ENCODE data around the gene RASAL1. TPM values are rescaled to one million over a fixed set of nuclear protein-coding genes. Genes with fewer than 3 reads are reported as not detected.
"Not testable (repeated sequence)": the region's sequence is repeated elsewhere in the genome, so short reads cannot be mapped to it uniquely, and the experiment has no call there.

The RASAL1 gene
- total RNA-seq, 1 experiment from 2014 or later = not detected

DNA sequence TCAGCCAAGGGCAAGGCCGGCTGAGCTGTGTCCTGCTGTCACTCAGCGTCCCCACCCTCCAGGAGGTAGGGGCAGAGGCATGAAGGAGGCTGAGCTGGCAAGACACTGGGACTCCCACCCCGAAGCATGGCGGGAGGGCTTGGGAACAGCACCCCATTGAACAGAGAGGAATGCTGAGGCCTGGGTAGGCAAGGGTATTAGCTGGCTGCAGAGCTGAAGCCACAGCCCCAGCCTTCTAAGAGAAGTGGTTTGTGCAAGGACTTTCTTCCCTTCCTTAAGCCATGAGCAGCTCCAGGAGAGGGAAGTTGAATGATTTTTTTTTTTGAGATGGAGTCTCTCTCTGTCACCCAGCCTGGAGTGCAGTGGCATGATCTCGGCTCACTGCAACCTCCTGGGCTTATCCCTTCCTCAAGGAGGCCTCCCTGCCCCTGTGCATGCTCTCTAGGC lies 7.3 kb upstream of the RASAL1 start:
- Histone ChIP-seq H3K27me3 (replicated peaks; ENCODE audit: control insufficient read depth, insufficient read depth, low read length) (no peaks in the 10 kb centered on the region), H3K4me3 (ENCODE audit: low read depth, low read length) (no peak overlapping the region), H3K9me3 (no peaks in the 10 kb centered on the region), H3K36me3 (ENCODE audit: control insufficient read depth, insufficient read depth, low read length) (no peaks in the 10 kb centered on the region), H3K4me1 (no peaks in the 10 kb centered on the region)
- BruUV-seq (replicated peaks) = no TSS peak
- ChIA-PET CTCF (no interaction called here), POLR2A (no interaction called here)
- intact Hi-C loops (cut with micrococcal nuclease; ENCODE audit: unreplicated experiment) = no loop called here
- TF ChIP-seq, protein P1, sequence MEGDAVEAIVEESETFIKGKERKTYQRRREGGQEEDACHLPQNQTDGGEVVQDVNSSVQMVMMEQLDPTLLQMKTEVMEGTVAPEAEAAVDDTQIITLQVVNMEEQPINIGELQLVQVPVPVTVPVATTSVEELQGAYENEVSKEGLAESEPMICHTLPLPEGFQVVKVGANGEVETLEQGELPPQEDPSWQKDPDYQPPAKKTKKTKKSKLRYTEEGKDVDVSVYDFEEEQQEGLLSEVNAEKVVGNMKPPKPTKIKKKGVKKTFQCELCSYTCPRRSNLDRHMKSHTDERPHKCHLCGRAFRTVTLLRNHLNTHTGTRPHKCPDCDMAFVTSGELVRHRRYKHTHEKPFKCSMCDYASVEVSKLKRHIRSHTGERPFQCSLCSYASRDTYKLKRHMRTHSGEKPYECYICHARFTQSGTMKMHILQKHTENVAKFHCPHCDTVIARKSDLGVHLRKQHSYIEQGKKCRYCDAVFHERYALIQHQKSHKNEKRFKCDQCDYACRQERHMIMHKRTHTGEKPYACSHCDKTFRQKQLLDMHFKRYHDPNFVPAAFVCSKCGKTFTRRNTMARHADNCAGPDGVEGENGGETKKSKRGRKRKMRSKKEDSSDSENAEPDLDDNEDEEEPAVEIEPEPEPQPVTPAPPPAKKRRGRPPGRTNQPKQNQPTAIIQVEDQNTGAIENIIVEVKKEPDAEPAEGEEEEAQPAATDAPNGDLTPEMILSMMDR (IDR thresholded peaks at IDR 0.05; ENCODE audit: insufficient read depth in 1 of 2, low read depth in 1 of 2, low read length in 1 of 2, severe bottlenecking in 1 of 2, unreplicated experiment in 1 of 2) = no peak
- DNase-seq = no peak
- Mint-ChIP-seq H3K9me3 (ENCODE audit: unreplicated experiment) (no peaks in the 10 kb centered on the region), H3K4me1 (ENCODE audit: low read depth, unreplicated experiment) (no peaks in the 10 kb centered on the region), H3K36me3 (ENCODE audit: insufficient read depth, unreplicated experiment) (no peaks in the 10 kb centered on the region), H3K27ac (ENCODE audit: unreplicated experiment) (no peak overlapping the region), H3K4me3 (ENCODE audit: unreplicated experiment) (no peak overlapping the region), H3K27me3 (ENCODE audit: insufficient read depth, unreplicated experiment) (peaks cover 4% of the 10 kb centered on the region)

DNA sequence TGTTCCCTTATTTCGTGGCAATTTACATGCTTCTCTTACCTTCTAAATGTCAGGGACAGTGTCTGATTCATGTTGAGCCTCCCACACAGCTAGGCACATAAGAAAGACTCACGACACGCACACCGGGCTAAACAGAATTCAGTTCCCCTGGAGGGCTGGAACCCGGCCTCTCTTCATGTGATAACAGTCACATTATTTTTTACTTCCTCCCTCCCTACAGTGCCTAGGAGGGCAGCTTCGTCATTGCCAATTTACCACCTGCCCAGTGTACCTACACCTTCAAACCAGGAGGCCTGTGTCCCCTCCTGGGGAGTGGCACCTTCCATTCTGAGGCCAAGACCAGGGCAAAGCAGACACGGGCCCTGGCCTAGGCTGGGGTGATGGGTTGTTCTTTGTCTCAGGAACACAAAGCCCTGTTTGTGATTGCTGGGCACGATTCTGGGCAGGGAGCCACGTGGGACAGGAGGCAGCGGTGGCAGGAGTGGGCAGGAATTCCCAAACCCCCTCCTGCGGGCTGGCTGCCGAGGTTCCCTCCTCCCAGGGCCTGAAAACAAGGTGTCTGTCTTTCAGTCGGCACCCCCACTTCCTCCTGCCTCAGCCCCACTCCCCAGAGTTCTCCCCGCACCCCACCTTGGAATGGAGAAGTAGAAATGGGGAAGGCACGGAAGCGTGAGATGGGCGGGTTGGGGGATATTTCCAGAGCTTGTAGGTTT lies 6.8 kb upstream of the RASAL1 start:
- Histone ChIP-seq H3K9me3 (no peaks in the 10 kb centered on the region), H3K27me3 (replicated peaks; ENCODE audit: control insufficient read depth, insufficient read depth, low read length) (no peaks in the 10 kb centered on the region), H3K4me3 (ENCODE audit: low read depth, low read length) (no peak overlapping the region), H3K4me1 (no peaks in the 10 kb centered on the region), H3K36me3 (ENCODE audit: control insufficient read depth, insufficient read depth, low read length) (no peaks in the 10 kb centered on the region)
- BruUV-seq (replicated peaks) = no TSS peak
- H3K9me3 Mint-ChIP-seq (ENCODE audit: unreplicated experiment) = no peaks in the 10 kb centered on the region
- H3K4me3 Mint-ChIP-seq (ENCODE audit: unreplicated experiment) = no peak overlapping the region
- H3K36me3 Mint-ChIP-seq (ENCODE audit: insufficient read depth, unreplicated experiment) = no peaks in the 10 kb centered on the region
- ChIA-PET CTCF (no interaction called here), POLR2A (no interaction called here)
- intact Hi-C loops (cut with micrococcal nuclease; ENCODE audit: unreplicated experiment) = no loop called here
- DNase-seq = no peak
- peaks cover 2% of the 10 kb centered on the region for H3K27me3 Mint-ChIP-seq (ENCODE audit: insufficient read depth, unreplicated experiment)
- no peaks in the 10 kb centered on the region for H3K4me1 Mint-ChIP-seq (ENCODE audit: low read depth, unreplicated experiment)
- H3K27ac Mint-ChIP-seq (ENCODE audit: unreplicated experiment) = no peak overlapping the region
- TF ChIP-seq, protein P1 (IDR thresholded peaks at IDR 0.05; ENCODE audit: insufficient read depth in 1 of 2, low read depth in 1 of 2, low read length in 1 of 2, severe bottlenecking in 1 of 2, unreplicated experiment in 1 of 2) = no peak

DNA sequence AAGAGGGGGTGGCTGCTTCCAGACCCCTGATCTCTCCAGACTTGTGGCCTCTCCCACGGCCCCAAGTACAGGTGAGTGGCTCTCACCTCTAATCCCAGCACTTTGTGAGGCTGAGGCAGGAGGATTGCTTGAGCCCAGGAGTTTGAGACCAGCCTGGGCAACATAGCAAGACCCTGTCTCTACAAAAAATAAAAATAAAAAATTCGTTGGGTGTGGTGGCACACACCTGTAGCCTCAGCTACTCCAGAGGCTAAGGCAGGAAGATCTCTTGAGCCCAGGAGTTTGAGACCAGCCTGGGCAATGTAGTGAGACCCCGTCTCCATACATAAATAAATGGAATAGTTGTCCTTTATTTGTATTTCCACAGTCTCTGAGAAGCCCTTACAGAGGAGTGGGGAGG lies 6.2 kb upstream of the RASAL1 start:
- H3K27me3 ChIP-seq (replicated peaks; ENCODE audit: control insufficient read depth, insufficient read depth, low read length); H3K4me1 Mint-ChIP-seq (ENCODE audit: low read depth, unreplicated experiment); POLR2A ChIA-PET; H3K27ac Mint-ChIP-seq (ENCODE audit: unreplicated experiment); H3K36me3 ChIP-seq (ENCODE audit: control insufficient read depth, insufficient read depth, low read length); H3K9me3 Mint-ChIP-seq (ENCODE audit: unreplicated experiment); H3K4me1 ChIP-seq; H3K27me3 Mint-ChIP-seq (ENCODE audit: insufficient read depth, unreplicated experiment); DNase-seq; H3K4me3 Mint-ChIP-seq (ENCODE audit: unreplicated experiment); BruUV-seq (replicated peaks); intact Hi-C loops (cut with micrococcal nuclease; ENCODE audit: unreplicated experiment); CTCF ChIA-PET; H3K4me3 ChIP-seq (ENCODE audit: low read depth, low read length); H3K9me3 ChIP-seq; H3K36me3 Mint-ChIP-seq (ENCODE audit: insufficient read depth, unreplicated experiment): not testable (repeated sequence)

Measured in Caco-2 (cell line).